Colonic mucosa (tissue), 4 donors: ENCODE measurements around the gene RPL36A. TPM values are rescaled to one million over a fixed set of nuclear protein-coding genes. Genes with fewer than 3 reads are reported as not detected.
A peak's percentile ranks its signal among the peaks of the same experiment; 100 is the strongest.

Experiments
- DNase-seq: peaks from one replicate; pipeline ENCODE4 v3.0.0-alpha.2; 2020
- H3K27ac ChIP-seq: fragments of 200-600 bp; one replicate; pipeline ENCODE4 v1.8.0; 2021
- H3K27me3 ChIP-seq: fragments of 200-600 bp; one replicate; pipeline ENCODE4 v1.8.0; 2021
- H3K36me3 ChIP-seq: fragments of 200-600 bp; one replicate; pipeline ENCODE4 v1.8.0; 2021
- H3K4me1 ChIP-seq: fragments of 200-600 bp; one replicate; pipeline ENCODE4 v1.8.0; 2021; ENCODE audit warnings: mild to moderate bottlenecking
- H3K4me3 ChIP-seq: fragments of 200-600 bp; one replicate; pipeline ENCODE4 v1.8.0; 2021
- H3K9ac ChIP-seq, 2 donors: one replicate each; pipeline ENCODE4 v1.7.0; 2013; ENCODE audit warnings: control low read depth in 2 of 2, low read depth in 2 of 2, low read length in 2 of 2
- H3K9me3 ChIP-seq: fragments of 200-600 bp; one replicate; pipeline ENCODE4 v1.8.0; 2021
- CTCF ChIP-seq: fragments of 200-600 bp; IDR thresholded peaks from one replicate; pipeline ENCODE4 v1.8.0; 2022; ENCODE audit warnings: antibody characterized with exemption, mild to moderate bottlenecking
- intact Hi-C: fragments of 100-400 bp; cut with DNase I; formaldehyde crosslinking; loops from one replicate; pipeline ENCODE4 v1.14.1; 2022
- total RNA-seq, 2 donors: library from RNA; stranded (reverse); fragmentation: NEBNext Ultra II Directional in 1 of 2; extraction: Animal tissue kit (Norgen Biotek cat#: 25700) in 1 of 2; gene quantifications; one replicate each; pipeline ENCODE4 v1.2.1, GENCODE V29; 2021
- donor health status: healthy.
- donor health status: DM: no; HTN: no; CAD: no.
- donor health status: DM: no; HTN: no; CAD: no.

The RPL36A gene
- total RNA-seq, 2 donors from 2014 or later: 132 to 184 TPM

DNA sequence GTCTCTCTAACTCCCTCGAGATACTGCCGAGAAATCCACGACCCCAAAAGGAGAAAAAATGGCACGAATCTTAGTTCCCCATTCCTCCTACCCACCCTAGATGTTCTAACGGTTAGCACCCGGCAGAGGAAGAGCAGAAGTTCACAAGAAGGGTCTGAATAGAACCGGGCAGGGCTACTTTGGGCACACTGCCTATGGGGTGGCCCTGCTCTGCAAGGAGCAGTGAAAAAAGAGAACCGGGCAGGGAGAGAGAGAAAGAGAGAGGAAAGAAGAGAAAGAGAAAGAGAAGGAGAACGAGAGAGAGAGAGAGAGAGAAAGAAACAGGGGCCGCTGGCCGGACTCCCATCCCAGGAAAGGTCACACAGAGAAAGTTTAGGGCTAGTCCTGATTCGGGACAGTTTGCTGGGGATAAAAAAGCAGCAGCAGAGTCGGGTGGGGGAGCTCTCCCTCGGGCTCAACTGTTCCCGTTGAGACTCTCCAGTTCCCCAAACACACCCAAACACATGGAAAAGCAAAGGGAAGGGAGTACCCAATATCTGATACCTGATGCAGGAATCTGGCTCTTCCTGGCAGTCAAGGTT is 16.4 kb downstream of the RPL36A start:
- Histone ChIP-seq H3K4me3 (peak overlapping the region; percentile 57), H3K27ac (peak overlapping the region; percentile 83), H3K9ac (peak overlapping the region; percentile 70 to 92), H3K4me1 (no peaks in the 10 kb centered on the region), H3K27me3 (no peaks in the 10 kb centered on the region), H3K36me3 (no peaks in the 10 kb centered on the region), H3K9me3 (no peaks in the 10 kb centered on the region)
- intact Hi-C loops: no loop called here
- DNase-seq: no peak
- TF ChIP-seq CTCF: no peak

GRCh38 chrX:101407748-101408531 is 17.1 kb downstream of the RPL36A start, which contains the start of the genes GLA and HNRNPH2:
Gene GLA (minus strand): TSS chrX:101407925. CDS start chrX:101407903, 22 bp downstream.
Gene HNRNPH2 (plus strand): TSS chrX:101408222. CDS start chrX:101411989, 3,767 bp downstream.
- Histone ChIP-seq H3K4me1 (no peaks in the 10 kb centered on the region), H3K27me3 (no peaks in the 10 kb centered on the region), H3K27ac (peak within 1 kb of the TSS; percentile 83), H3K9ac (peak within 1 kb of the TSS; percentile 70 to 92), H3K9me3 (no peaks in the 10 kb centered on the region), H3K4me3 (peak within 1 kb of the TSS; percentile 57), H3K36me3 (no peaks in the 10 kb centered on the region)
- TF ChIP-seq CTCF: no peak
- intact Hi-C loops: no loop called here
- peak; percentile 89 for DNase-seq

- DNase-seq: no peak
- Histone ChIP-seq H3K9ac (peak overlapping the region; percentile 65 to 92), H3K4me3 (peak overlapping the region; percentile 35), H3K27ac (peak overlapping the region; percentile 76), H3K27me3 (no peaks in the 10 kb centered on the region), H3K36me3 (no peaks in the 10 kb centered on the region), H3K4me1 (no peaks in the 10 kb centered on the region), H3K9me3 (no peaks in the 10 kb centered on the region)
- no peak for TF ChIP-seq CTCF
- intact Hi-C loops: no loop called here
Observed at GRCh38 chrX:101408532-101408841, 17.7 kb downstream of the RPL36A start.

- Histone ChIP-seq H3K9ac (peak overlapping the region; percentile 43 to 92), H3K9me3 (no peaks in the 10 kb centered on the region), H3K4me1 (no peaks in the 10 kb centered on the region), H3K4me3 (peak overlapping the region; percentile 35), H3K27me3 (no peaks in the 10 kb centered on the region), H3K36me3 (no peaks in the 10 kb centered on the region), H3K27ac (peak overlapping the region; percentile 76)
- TF ChIP-seq CTCF: no peak
- no peak for DNase-seq
- intact Hi-C loops: no loop called here
Observed at GRCh38 chrX:101409043-101409442, 18.2 kb downstream of the RPL36A start.

DNA sequence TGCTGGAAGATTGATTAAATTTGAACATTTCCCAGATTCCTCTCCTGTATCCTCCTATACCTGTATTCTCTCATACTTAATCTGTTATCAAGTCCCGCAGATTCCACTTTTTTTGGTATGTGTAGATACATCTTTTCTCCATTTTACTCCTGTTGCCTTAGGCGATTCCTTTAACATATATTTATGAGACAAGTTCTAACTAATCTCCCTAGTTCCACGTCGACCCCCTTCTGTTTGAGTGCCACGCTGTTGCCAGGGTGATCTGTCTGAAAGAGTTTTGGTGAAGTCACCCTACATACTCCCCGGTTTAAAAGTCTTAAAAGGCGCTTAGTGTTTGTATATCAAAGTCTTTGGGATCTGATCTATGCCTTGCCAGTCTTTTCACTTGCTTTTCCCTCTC is 19.6 kb downstream of the RPL36A start:
- H3K4me1 ChIP-seq: no peaks in the 10 kb centered on the region
- intact Hi-C loops: loop anchor here (10.0 kb wide), 1 partner anchor 184 kb away; no protein-coding TSS in a partner anchor

More for the DNA sequence above, 19.6 kb downstream of the RPL36A start:
- Histone ChIP-seq H3K36me3 (no peaks in the 10 kb centered on the region), H3K27ac (no peak overlapping the region), H3K27me3 (no peaks in the 10 kb centered on the region), H3K9me3 (no peaks in the 10 kb centered on the region), H3K9ac (no peak overlapping the region), H3K4me3 (no peak overlapping the region)
- no peak for DNase-seq
- no peak for TF ChIP-seq CTCF
